ENCODE measurements around the gene TMEM63A. TPM values are rescaled to one million over a fixed set of nuclear protein-coding genes. Genes with fewer than 3 reads are reported as not detected.

Gene TMEM63A
- total RNA-seq, 1 experiment from 2014 or later = 115 TPM

GRCh38 chr1:225814381-225814780 lies 67.8 kb downstream of the TMEM63A start:
- Histone ChIP-seq H3K36me3 (ENCODE audit: low read depth) (peaks cover 35% of the 10 kb centered on the region), H3K27ac (peak overlapping the region; percentile 87), H3K4me3 (no peak overlapping the region), H3K27me3 (ENCODE audit: insufficient read depth, low read depth) (no peaks in the 10 kb centered on the region), H3F3A (ENCODE audit: insufficient read depth, low read depth) (peaks cover 44% of the 10 kb centered on the region), H3K4me1 (replicated peaks; ENCODE audit: insufficient read depth) (peaks cover 80% of the 10 kb centered on the region), H3K9me3 (ENCODE audit: insufficient read depth, low read depth) (no peaks in the 10 kb centered on the region), H3K79me2 (ENCODE audit: low read depth) (peaks cover 76% of the 10 kb centered on the region), H2AFZ (no peak overlapping the region), H3K9me2 (ENCODE audit: insufficient read depth) (no peaks in the 10 kb centered on the region), H3K4me2 (peak overlapping the region; percentile 95), H4K20me1 (ENCODE audit: insufficient read depth) (no peaks in the 10 kb centered on the region)
- no peak for TF ChIP-seq EZH2 (IDR thresholded peaks at IDR 0.05; ENCODE audit: low read depth)
- TF ChIP-seq, protein P1, sequence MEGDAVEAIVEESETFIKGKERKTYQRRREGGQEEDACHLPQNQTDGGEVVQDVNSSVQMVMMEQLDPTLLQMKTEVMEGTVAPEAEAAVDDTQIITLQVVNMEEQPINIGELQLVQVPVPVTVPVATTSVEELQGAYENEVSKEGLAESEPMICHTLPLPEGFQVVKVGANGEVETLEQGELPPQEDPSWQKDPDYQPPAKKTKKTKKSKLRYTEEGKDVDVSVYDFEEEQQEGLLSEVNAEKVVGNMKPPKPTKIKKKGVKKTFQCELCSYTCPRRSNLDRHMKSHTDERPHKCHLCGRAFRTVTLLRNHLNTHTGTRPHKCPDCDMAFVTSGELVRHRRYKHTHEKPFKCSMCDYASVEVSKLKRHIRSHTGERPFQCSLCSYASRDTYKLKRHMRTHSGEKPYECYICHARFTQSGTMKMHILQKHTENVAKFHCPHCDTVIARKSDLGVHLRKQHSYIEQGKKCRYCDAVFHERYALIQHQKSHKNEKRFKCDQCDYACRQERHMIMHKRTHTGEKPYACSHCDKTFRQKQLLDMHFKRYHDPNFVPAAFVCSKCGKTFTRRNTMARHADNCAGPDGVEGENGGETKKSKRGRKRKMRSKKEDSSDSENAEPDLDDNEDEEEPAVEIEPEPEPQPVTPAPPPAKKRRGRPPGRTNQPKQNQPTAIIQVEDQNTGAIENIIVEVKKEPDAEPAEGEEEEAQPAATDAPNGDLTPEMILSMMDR (conservative IDR thresholded peaks at IDR 0.05) = no peak
- intact Hi-C loops (cut with micrococcal nuclease; ENCODE audit: unreplicated experiment) = no loop called here
- ChIA-PET POLR2A (ENCODE audit: unreplicated experiment) (interaction anchor here (0.9 kb wide), 1 partner anchor 63 kb away, joined by 6 read pairs; no protein-coding TSS in a partner anchor), CTCF (interaction anchor here (0.9 to 1.1 kb wide), 2 partner anchors 37 to 250 kb away, joined by 3 to 4 read pairs; partner anchors contain the start of gene SRP9)
- no TSS peak for BruUV-seq (replicated peaks)
- no peak for DNase-seq

DNA sequence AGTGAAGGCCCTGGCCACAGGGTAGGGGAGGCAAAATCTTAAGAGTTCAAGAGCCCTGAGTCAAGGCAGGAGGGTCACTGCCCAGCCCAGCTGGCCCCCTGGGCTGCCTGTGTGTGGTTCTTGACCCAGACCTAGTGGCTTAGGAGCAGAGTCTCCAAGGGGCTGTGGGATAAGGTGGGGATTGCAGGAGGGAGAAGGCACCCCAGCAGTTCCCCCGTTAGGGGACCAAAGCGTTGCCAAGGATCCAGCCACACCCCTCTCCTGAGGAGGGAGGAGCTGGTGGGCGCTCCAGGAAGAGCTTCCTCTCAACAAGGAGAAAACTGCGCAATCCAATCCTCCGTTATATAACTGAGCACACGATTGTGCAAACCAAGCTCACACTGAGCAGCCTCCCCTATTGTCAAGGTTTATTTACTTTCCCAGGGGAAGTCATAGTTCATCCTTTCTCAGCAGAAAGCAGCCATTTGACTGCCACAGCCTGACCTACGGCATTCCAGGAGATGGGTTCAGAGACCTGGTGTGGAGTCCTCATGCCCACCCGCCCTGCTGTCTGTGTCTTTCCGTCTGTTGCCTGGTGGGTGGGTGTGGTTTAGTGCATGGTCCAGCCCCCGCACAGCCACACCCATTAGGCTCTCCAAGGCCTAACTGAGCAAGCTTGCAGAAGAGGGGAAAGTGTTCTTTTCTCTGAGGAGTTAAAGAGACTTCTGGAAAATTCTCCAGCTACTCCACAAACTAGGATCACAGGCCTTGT lies 68.8 kb downstream of the TMEM63A start:
- Histone ChIP-seq H3F3A (ENCODE audit: insufficient read depth, low read depth) (peaks cover 44% of the 10 kb centered on the region), H3K4me1 (replicated peaks; ENCODE audit: insufficient read depth) (peaks cover 78% of the 10 kb centered on the region), H3K36me3 (ENCODE audit: low read depth) (peaks cover 31% of the 10 kb centered on the region), H3K9me3 (ENCODE audit: insufficient read depth, low read depth) (no peaks in the 10 kb centered on the region), H4K20me1 (ENCODE audit: insufficient read depth) (no peaks in the 10 kb centered on the region), H3K4me3 (peak overlapping the region; percentile 32; the same call in 1 of the 2 replicates), H3K9me2 (ENCODE audit: insufficient read depth) (no peaks in the 10 kb centered on the region), H3K27me3 (ENCODE audit: insufficient read depth, low read depth) (no peaks in the 10 kb centered on the region), H2AFZ (no peak overlapping the region), H3K79me2 (ENCODE audit: low read depth) (peaks cover 70% of the 10 kb centered on the region), H3K4me2 (peak overlapping the region; percentile 95), H3K27ac (peak overlapping the region; percentile 87)
- peak; percentile 94 to 99 for DNase-seq
- BruUV-seq (replicated peaks) = no TSS peak
- ChIA-PET CTCF (interaction anchor here (0.5 to 1.1 kb wide), 8 partner anchors 9 to 515 kb away, joined by 3 to 7 read pairs (median 4); partner anchors contain the start of gene SRP9), POLR2A (ENCODE audit: unreplicated experiment) (interaction anchor here (0.6 to 1.2 kb wide), 12 partner anchors 11 to 161 kb away, joined by 3 to 12 read pairs (median 5); partner anchors contain the start of gene ENAH)
- intact Hi-C loops (cut with micrococcal nuclease; ENCODE audit: unreplicated experiment) = loop anchor here (1.0 to 2.0 kb wide), 2 partner anchors 37 to 113 kb away; partner anchors contain the start of gene SRP9
- TF ChIP-seq EZH2 (IDR thresholded peaks at IDR 0.05; ENCODE audit: low read depth) = no peak
- TF ChIP-seq, protein P1 (conservative IDR thresholded peaks at IDR 0.05) = no peak

GRCh38 chr1:225812488-225813213 lies 69.5 kb downstream of the TMEM63A start:
- Histone ChIP-seq H4K20me1 (ENCODE audit: insufficient read depth) (no peaks in the 10 kb centered on the region), H3K27me3 (ENCODE audit: insufficient read depth, low read depth) (no peaks in the 10 kb centered on the region), H3K27ac (peak overlapping the region; percentile 87), H3K9me3 (ENCODE audit: insufficient read depth, low read depth) (no peaks in the 10 kb centered on the region), H3K4me2 (peak overlapping the region; percentile 95), H3K79me2 (ENCODE audit: low read depth) (peaks cover 63% of the 10 kb centered on the region), H3K9me2 (ENCODE audit: insufficient read depth) (no peaks in the 10 kb centered on the region), H3K4me1 (replicated peaks; ENCODE audit: insufficient read depth) (peaks cover 71% of the 10 kb centered on the region), H3F3A (ENCODE audit: insufficient read depth, low read depth) (peaks cover 38% of the 10 kb centered on the region), H2AFZ (no peak overlapping the region), H3K36me3 (ENCODE audit: low read depth) (peaks cover 26% of the 10 kb centered on the region), H3K4me3 (peak overlapping the region; percentile 15; the same call in 1 of the 2 replicates)
- POLR2A ChIA-PET (ENCODE audit: unreplicated experiment) = interaction anchor here (0.6 to 1.2 kb wide), 6 partner anchors 11 to 109 kb away, joined by 4 to 11 read pairs (median 5); no protein-coding TSS in a partner anchor
- no peak for DNase-seq
- BruUV-seq (replicated peaks) = no TSS peak
- CTCF ChIA-PET = interaction anchor here (0.6 to 1.1 kb wide), 2 partner anchors 10 to 41 kb away, joined by 3 to 5 read pairs; no protein-coding TSS in a partner anchor
- intact Hi-C loops (cut with micrococcal nuclease; ENCODE audit: unreplicated experiment) = loop anchor here (1.0 to 2.0 kb wide), 2 partner anchors 36 to 112 kb away; partner anchors contain the start of gene SRP9
- TF ChIP-seq, protein P1 (conservative IDR thresholded peaks at IDR 0.05) = no peak
- TF ChIP-seq EZH2 (IDR thresholded peaks at IDR 0.05; ENCODE audit: low read depth) = no peak

Data from PC-9 (cell line).